IMR-90 (cell line): ENCODE measurements around the gene ZBTB4. TPM values are rescaled to one million over a fixed set of nuclear protein-coding genes. Genes with fewer than 3 reads are reported as not detected.

ENCODE experiments used
- ATAC-seq: fragments of 200-7000 bp; cut with Tn5 transposase; 2 replicates; pipeline ENCODE4 v1.9.1; 2020; ENCODE audit warnings: low read depth, mild to moderate bottlenecking, moderate library complexity
- BruUV-seq: library from RNA; stranded (reverse); fragments of 400-500 nt; replicated peaks from 2 replicates; lab custom pipeline; 2021; lab: Mats Ljungman, UMichigan
- CTCF ChIA-PET: fragments of 300-600 bp; formaldehyde crosslinking; extraction: SDS; loops from one replicate; lab custom pipeline; 2021; ENCODE audit warnings: antibody characterized with exemption; lab: Yijun Ruan, JAX
- POLR2A ChIA-PET: fragments of 300-600 bp; sonication (Branson Sonifier 250); formaldehyde crosslinking; loops from one replicate; lab custom pipeline; 2022; ENCODE audit warnings: antibody characterized with exemption; ENCODE audit not compliant: unreplicated experiment; lab: Charles Lee
- DNase-seq: peaks from one replicate; pipeline ENCODE4 v3.0.0; 2013
- H2AFZ ChIP-seq: replicated peaks from 2 replicates; pipeline ENCODE3; 2013; ENCODE audit warnings: low read length, mild to moderate bottlenecking; ENCODE audit not compliant: poor library complexity
- H2AK5ac ChIP-seq: 2 replicates; pipeline ENCODE4 v1.6.1; 2013; ENCODE audit warnings: low read depth, low read length, inconsistent platforms
- H2AK9ac ChIP-seq: replicated peaks from 2 replicates; pipeline ENCODE3; 2013; ENCODE audit warnings: mild to moderate bottlenecking, low read depth, low read length, moderate library complexity; ENCODE audit not compliant: poor library complexity
- H2BK120ac ChIP-seq: 2 replicates; pipeline ENCODE4 v1.6.1; 2013; ENCODE audit warnings: low read depth, low read length, inconsistent platforms
- H2BK15ac ChIP-seq: 3 replicates; pipeline ENCODE4 v1.6.1; 2013; ENCODE audit warnings: low read depth, low read length, inconsistent platforms
- H2BK20ac ChIP-seq: 2 replicates; pipeline ENCODE4 v1.6.1; 2013; ENCODE audit warnings: low read depth, mild to moderate bottlenecking, inconsistent platforms, low read length, moderate library complexity
- H2BK5ac ChIP-seq: 2 replicates; pipeline ENCODE4 v1.6.1; 2013; ENCODE audit warnings: mild to moderate bottlenecking, low read depth, low read length, inconsistent platforms; ENCODE audit not compliant: poor library complexity, severe bottlenecking
- H3K14ac ChIP-seq: replicated peaks from 2 replicates; pipeline ENCODE4 v1.6.1; 2013; ENCODE audit warnings: low read depth, low read length, inconsistent platforms
- H3K18ac ChIP-seq: 2 replicates; pipeline ENCODE4 v1.6.1; 2013; ENCODE audit warnings: low read depth, low read length, control low read depth
- H3K23ac ChIP-seq: 2 replicates; pipeline ENCODE4 v1.6.1; 2013; ENCODE audit warnings: low read depth, low read length, inconsistent platforms
- H3K27ac ChIP-seq: 2 replicates; pipeline ENCODE4 v1.5.1; 2013; ENCODE audit warnings: mild to moderate bottlenecking, control low read depth, low read length; ENCODE audit not compliant: insufficient read depth
- H3K27me3 ChIP-seq: 2 replicates; pipeline ENCODE4 v1.6.1; 2013; ENCODE audit warnings: low read length; ENCODE audit not compliant: control insufficient read depth, insufficient read depth
- H3K36me3 ChIP-seq: 2 replicates; pipeline ENCODE4 v1.6.1; 2013; ENCODE audit warnings: low read length, mixed read lengths; ENCODE audit not compliant: control insufficient read depth, insufficient read depth
- H3K4ac ChIP-seq: 2 replicates; pipeline ENCODE4 v1.6.1; 2013; ENCODE audit warnings: low read depth, low read length, inconsistent platforms
- H3K4me1 ChIP-seq: 2 replicates; pipeline ENCODE4 v1.6.1; 2013; ENCODE audit warnings: low read length, mixed read lengths; ENCODE audit not compliant: control insufficient read depth, insufficient read depth
- H3K4me2 ChIP-seq: 2 replicates; pipeline ENCODE4 v1.6.1; 2013; ENCODE audit warnings: low read depth, mild to moderate bottlenecking, control low read depth, low read length, moderate library complexity
- H3K4me3 ChIP-seq: 2 replicates; pipeline ENCODE4 v1.5.1; 2013; ENCODE audit warnings: low read depth, mild to moderate bottlenecking, control low read depth, low read length, moderate library complexity; ENCODE audit not compliant: insufficient read depth
- H3K56ac ChIP-seq: 2 replicates; pipeline ENCODE4 v1.6.1; 2013; ENCODE audit warnings: low read length, inconsistent platforms; ENCODE audit not compliant: insufficient read depth; ENCODE audit errors: extremely low read depth
- H3K79me1 ChIP-seq, 2 experiments: 2 replicates each; pipeline ENCODE4 v1.6.1; 2013; ENCODE audit warnings: low read length in 2 of 2, inconsistent platforms in 1 of 2, low read depth in 1 of 2
- H3K9ac ChIP-seq: 2 replicates; pipeline ENCODE4 v1.6.1; 2013; ENCODE audit warnings: low read depth, low read length, control low read depth
- H3K9me1 ChIP-seq: 2 replicates; pipeline ENCODE4 v1.6.1; 2013; ENCODE audit warnings: low read length, inconsistent platforms; ENCODE audit not compliant: insufficient read depth
- H3K9me3 ChIP-seq: 2 replicates; pipeline ENCODE4 v1.6.1; 2013; ENCODE audit warnings: low read length; ENCODE audit not compliant: control insufficient read depth, insufficient read depth
- H4K20me1 ChIP-seq: 2 replicates; pipeline ENCODE4 v1.6.1; 2013; ENCODE audit warnings: low read length, inconsistent platforms; ENCODE audit not compliant: insufficient read depth
- H4K5ac ChIP-seq: 2 replicates; pipeline ENCODE4 v1.6.1; 2013; ENCODE audit warnings: mild to moderate bottlenecking, low read depth, low read length, control low read depth
- H4K8ac ChIP-seq, 2 experiments: 2 replicates each; pipeline ENCODE4 v1.6.1; 2013; ENCODE audit warnings: low read depth in 2 of 2, low read length in 2 of 2, control low read depth in 1 of 2, inconsistent platforms in 1 of 2
- H4K91ac ChIP-seq: 2 replicates; pipeline ENCODE4 v1.6.1; 2013; ENCODE audit warnings: low read depth, low read length, inconsistent platforms; ENCODE audit not compliant: insufficient read depth
- SMC3 ChIP-seq: fragments of 150-350 bp; IDR thresholded peaks from 2 replicates; pipeline ENCODE4 v1.6.1; 2016; ENCODE audit warnings: low read depth, mild to moderate bottlenecking, antibody characterized with exemption, low read length, moderate library complexity
- WGBS, 2 experiments: methylation state at CpG; one replicate each; pipeline versions ENCODE4 v1.1.5 to v1.1.7; 2013; ENCODE audit warnings: missing lambda C conversion rate in 2 of 2; ENCODE audit not compliant: insufficient read length in 1 of 2; ENCODE audit errors: extremely low coverage in 2 of 2; 5-methylcytosine and 5-hydroxymethylcytosine counted together
- dilution Hi-C: fragments of 300-500 bp; cut with HindIII; formaldehyde crosslinking; loops from one replicate; pipeline ENCODE4 v1.14.3; 2018; ENCODE audit warnings: low sequenced_read_pairs; ENCODE audit not compliant: unreplicated experiment
- in situ Hi-C: fragments of 300-500 bp; cut with MboI; formaldehyde crosslinking; loops from 3 replicates; pipeline ENCODE4 v1.14.3; 2019; ENCODE audit warnings: low sequenced_read_pairs, inconsistent platforms, mixed read lengths
- intact Hi-C: fragments of 100-400 bp; cut with micrococcal nuclease; formaldehyde crosslinking; loops from 2 replicates; pipeline ENCODE4 v1.10.0; 2022
- polyA plus RNA-seq, 3 experiments: library from polyadenylated mRNA; depleted of rRNA; stranded (reverse); fragments of >200 nt; gene quantifications; 2 replicates each; pipeline ENCODE4 v1.2.3, GENCODE V29; 2012; ENCODE audit warnings: low replicate concordance in 1 of 3
- total RNA-seq: library from RNA; depleted of rRNA; stranded (reverse); fragments of >200 nt; gene quantifications from 2 replicates; pipeline ENCODE4 v1.2.3, GENCODE V29; 2012

ZBTB4 gene
- total and polyA plus RNA-seq, 2 of the 4 experiments (the other 2 are of a cell fraction): 6.3 to 20.3 TPM

DNA sequence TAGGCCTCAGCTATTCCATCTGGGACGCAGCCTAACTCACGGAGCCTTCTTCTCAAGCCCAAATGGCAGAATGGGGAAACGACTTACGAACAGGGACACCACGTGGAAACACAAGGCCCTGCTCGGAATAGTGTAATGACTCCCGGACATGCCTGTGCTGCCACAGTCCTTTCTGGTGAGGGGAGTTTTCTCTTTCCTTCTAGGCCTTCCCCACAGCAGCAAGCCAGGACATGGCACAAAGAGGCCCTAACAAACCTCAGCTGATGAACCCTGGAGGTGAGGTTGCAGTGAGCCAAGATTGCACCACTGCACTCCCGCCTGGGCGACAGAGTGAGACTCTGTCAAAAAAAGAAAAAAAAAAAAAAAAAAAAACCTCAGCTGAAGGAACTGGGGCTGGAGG lies 15.3 kb downstream of the ZBTB4 start:
- Histone ChIP-seq H4K5ac (no peak overlapping the region), H3K4me1 (peaks cover 9% of the 10 kb centered on the region; the same call in 1 of the 2 replicates), H4K20me1 (peaks cover 46% of the 10 kb centered on the region), H2BK15ac (no peak overlapping the region), H3K9ac (no peak overlapping the region), H3K18ac (no peak overlapping the region), H3K27ac (no peak overlapping the region), H3K14ac (no peak overlapping the region), H2BK5ac (no peak overlapping the region), H2AK5ac (no peak overlapping the region), H4K8ac (no peak overlapping the region), H2AK9ac (no peak overlapping the region), H2BK20ac (no peak overlapping the region), H3K4ac (no peak overlapping the region), H3K9me1 (peaks cover 15% of the 10 kb centered on the region), H3K56ac (no peak overlapping the region), H3K23ac (no peak overlapping the region), H3K4me2 (no peak overlapping the region), H3K4me3 (no peak overlapping the region), H3K9me3 (no peaks in the 10 kb centered on the region), H2AFZ (no peak overlapping the region), H3K36me3 (peaks cover 48% of the 10 kb centered on the region), H2BK120ac (no peak overlapping the region), H3K79me1 (peaks cover 16 to 68% of the 10 kb centered on the region in 2 experiments; a peak in 3 of 4 replicates), H4K91ac (no peak overlapping the region), H3K27me3 (no peaks in the 10 kb centered on the region)
- ChIA-PET POLR2A (no interaction called here), CTCF (no interaction called here)
- no peak for TF ChIP-seq SMC3
- no peak for ATAC-seq
- no peak for DNase-seq
- no TSS peak for BruUV-seq
- intact Hi-C loops: no loop called here
- in situ Hi-C loops: no loop called here
- WGBS, 2 experiments: 80% methylated on average over 2 of the region's 9 CpGs; no CpG with 5 or more reads in 1 of the 2 experiments
- dilution Hi-C loops: no loop called here
